NCI-H226 (cell line): ENCODE results near the gene SSR1.

ENCODE experiments used
- DNase-seq: peaks from one replicate; pipeline ENCODE4 v3.0.0-alpha.2; 2015

The SSR1 gene

GRCh38 chr6:7254980-7255835 is 57.8 kb downstream of the SSR1 start:
- DNase-seq: no peak

- DNase-seq: no peak
Measured at GRCh38 chr6:7252390-7252789, 60.6 kb downstream of the SSR1 start.

GRCh38 chr6:7251646-7252260 is 61.2 kb downstream of the SSR1 start:
- no peak for DNase-seq

- no peak for DNase-seq
Measured at GRCh38 chr6:7250812-7251211, 62.2 kb downstream of the SSR1 start.

- no peak for DNase-seq
Measured at GRCh38 chr6:7249946-7250643, 62.9 kb downstream of the SSR1 start.

GRCh38 chr6:7249391-7249790 is 63.6 kb downstream of the SSR1 start:
- no peak for DNase-seq

GRCh38 chr6:7247828-7248227 is 65.2 kb downstream of the SSR1 start:
- no peak for DNase-seq

GRCh38 chr6:7247179-7247456 is 65.9 kb downstream of the SSR1 start:
- no peak for DNase-seq

GRCh38 chr6:7246401-7247178 is 66.4 kb downstream of the SSR1 start:
- no peak for DNase-seq

- no peak for DNase-seq
Measured at GRCh38 chr6:7245668-7246393, 67.2 kb downstream of the SSR1 start.

GRCh38 chr6:7243179-7243981 is 69.6 kb downstream of the SSR1 start:
- DNase-seq: peak; percentile 18

- no peak for DNase-seq
Measured at GRCh38 chr6:7242835-7243178, 70.2 kb downstream of the SSR1 start.

GRCh38 chr6:7241709-7242645 is 71.0 kb downstream of the SSR1 start:
- DNase-seq: no peak

- DNase-seq: no peak
Measured at GRCh38 chr6:7241160-7241559, 71.8 kb downstream of the SSR1 start.

GRCh38 chr6:7240351-7240750 is 72.6 kb downstream of the SSR1 start:
- no peak for DNase-seq

GRCh38 chr6:7239590-7239948 is 73.4 kb downstream of the SSR1 start:
- DNase-seq: no peak

- DNase-seq: peak; percentile 40
Measured at GRCh38 chr6:7238900-7239589, 74.0 kb downstream of the SSR1 start.

- no peak for DNase-seq
Measured at GRCh38 chr6:7238526-7238899, 74.5 kb downstream of the SSR1 start.

- DNase-seq: no peak
Measured at GRCh38 chr6:7237653-7238188, 75.3 kb downstream of the SSR1 start.
